Skeletal muscle satellite cell (primary cell): ENCODE data around the gene WASF2.
"Not testable (repeated sequence)": the region's sequence is repeated elsewhere in the genome, so short reads cannot be mapped to it uniquely, and the experiment has no call there.

ENCODE experiments used
- H3K27me3 ChIP-seq: 2 replicates; pipeline ENCODE4 v1.7.0; 2013; ENCODE audit warnings: low read length; ENCODE audit not compliant: control insufficient read depth, insufficient read depth
- H3K36me3 ChIP-seq: 2 replicates; pipeline ENCODE4 v1.7.0; 2013; ENCODE audit warnings: mild to moderate bottlenecking, control low read depth, low read length; ENCODE audit not compliant: insufficient read depth
- H3K4me1 ChIP-seq: 2 replicates; pipeline ENCODE4 v1.7.0; 2013; ENCODE audit warnings: low read length; ENCODE audit not compliant: control insufficient read depth, insufficient read depth
- H3K4me2 ChIP-seq: 2 replicates; pipeline ENCODE4 v1.7.0; 2013; ENCODE audit warnings: mild to moderate bottlenecking, low read length
- H3K4me3 ChIP-seq: 2 replicates; pipeline ENCODE4 v1.7.0; 2013; ENCODE audit warnings: low read length
- H3K9ac ChIP-seq: 2 replicates; pipeline ENCODE4 v1.7.0; 2013; ENCODE audit warnings: mild to moderate bottlenecking, low read depth, low read length, moderate library complexity
- H3K9me3 ChIP-seq: replicated peaks from 2 replicates; pipeline ENCODE4 v1.7.0; 2013; ENCODE audit warnings: mild to moderate bottlenecking, control low read depth, low read length

The WASF2 gene

DNA sequence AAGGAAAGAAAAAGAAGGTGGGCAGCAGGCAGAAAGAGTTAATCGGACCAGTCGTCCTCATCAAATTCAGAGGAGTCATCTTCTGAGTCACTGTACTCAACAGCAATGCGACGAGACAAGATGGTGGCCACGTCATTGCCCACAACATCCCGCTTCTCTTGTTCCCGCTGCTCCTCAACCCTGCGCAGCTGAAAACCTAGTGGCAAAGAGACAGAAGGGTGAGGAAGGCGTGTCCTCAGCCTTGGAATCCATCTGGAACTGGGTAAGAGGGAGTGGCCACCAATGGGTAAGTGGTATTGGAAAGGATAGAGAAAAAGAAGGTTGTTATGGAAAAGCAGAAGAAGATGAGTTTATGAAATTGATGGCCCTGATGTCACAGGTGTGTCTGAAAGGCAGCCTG, 81.8 kb downstream of the WASF2 start:
- H3K9me3 ChIP-seq: no peaks in the 10 kb centered on the region
- no peak overlapping the region for H3K9ac ChIP-seq
- peaks cover 45% of the 10 kb centered on the region for H3K4me1 ChIP-seq
- H3K27me3 ChIP-seq: no peaks in the 10 kb centered on the region
- H3K4me2 ChIP-seq: peak overlapping the region; percentile 12
- H3K4me3 ChIP-seq: no peak overlapping the region
- peaks cover 59% of the 10 kb centered on the region for H3K36me3 ChIP-seq

DNA sequence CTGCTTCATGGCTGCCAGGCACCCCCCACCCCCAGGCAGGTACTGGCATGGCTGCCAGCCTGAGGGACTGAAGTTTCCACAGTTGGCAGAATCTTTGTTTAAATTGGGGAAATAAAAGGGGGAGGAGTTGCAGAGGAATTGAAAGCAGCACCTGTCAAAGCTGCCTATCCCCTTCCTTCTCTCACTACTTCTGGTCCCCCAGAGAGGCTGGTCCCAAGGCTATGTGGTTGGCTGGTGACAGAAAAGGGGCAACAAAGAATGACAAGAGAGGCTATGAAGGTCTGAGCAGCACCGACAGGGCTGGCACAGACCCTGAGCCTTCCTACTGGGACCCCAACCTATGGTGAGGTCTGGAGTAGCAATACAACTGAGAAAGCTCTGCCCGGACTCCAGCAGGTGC, 83.2 kb downstream of the WASF2 start:
- Histone ChIP-seq H3K4me1 (peaks cover 56% of the 10 kb centered on the region), H3K36me3 (peaks cover 45% of the 10 kb centered on the region)

DNA sequence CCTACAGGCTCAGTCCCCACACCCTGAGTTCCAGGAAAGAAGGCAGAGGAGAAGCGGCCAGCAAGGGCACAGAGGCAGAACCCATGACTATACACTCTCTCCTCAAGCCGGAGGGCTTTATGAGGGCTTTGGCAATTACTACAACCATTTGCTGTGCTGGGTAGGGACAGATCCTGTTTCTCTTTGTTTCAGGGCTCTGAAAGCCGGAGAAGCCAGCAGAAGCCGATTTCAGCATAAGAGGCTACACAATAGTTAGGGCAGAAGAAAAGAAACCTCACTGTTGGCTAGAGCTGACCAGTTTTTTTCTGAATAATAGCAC, 83.6 kb downstream of the WASF2 start:
- Histone ChIP-seq H3K9me3 (no peaks in the 10 kb centered on the region), H3K4me2 (no peak overlapping the region), H3K36me3 (peaks cover 43% of the 10 kb centered on the region), H3K9ac (peak overlapping the region; percentile 67), H3K4me3 (no peak overlapping the region), H3K27me3 (no peaks in the 10 kb centered on the region), H3K4me1 (peaks cover 56% of the 10 kb centered on the region)

More for the DNA sequence above, 83.2 kb downstream of the WASF2 start:
- H3K9me3 ChIP-seq, H3K4me2 ChIP-seq, H3K9ac ChIP-seq, H3K27me3 ChIP-seq, H3K4me3 ChIP-seq: not testable (repeated sequence)

DNA sequence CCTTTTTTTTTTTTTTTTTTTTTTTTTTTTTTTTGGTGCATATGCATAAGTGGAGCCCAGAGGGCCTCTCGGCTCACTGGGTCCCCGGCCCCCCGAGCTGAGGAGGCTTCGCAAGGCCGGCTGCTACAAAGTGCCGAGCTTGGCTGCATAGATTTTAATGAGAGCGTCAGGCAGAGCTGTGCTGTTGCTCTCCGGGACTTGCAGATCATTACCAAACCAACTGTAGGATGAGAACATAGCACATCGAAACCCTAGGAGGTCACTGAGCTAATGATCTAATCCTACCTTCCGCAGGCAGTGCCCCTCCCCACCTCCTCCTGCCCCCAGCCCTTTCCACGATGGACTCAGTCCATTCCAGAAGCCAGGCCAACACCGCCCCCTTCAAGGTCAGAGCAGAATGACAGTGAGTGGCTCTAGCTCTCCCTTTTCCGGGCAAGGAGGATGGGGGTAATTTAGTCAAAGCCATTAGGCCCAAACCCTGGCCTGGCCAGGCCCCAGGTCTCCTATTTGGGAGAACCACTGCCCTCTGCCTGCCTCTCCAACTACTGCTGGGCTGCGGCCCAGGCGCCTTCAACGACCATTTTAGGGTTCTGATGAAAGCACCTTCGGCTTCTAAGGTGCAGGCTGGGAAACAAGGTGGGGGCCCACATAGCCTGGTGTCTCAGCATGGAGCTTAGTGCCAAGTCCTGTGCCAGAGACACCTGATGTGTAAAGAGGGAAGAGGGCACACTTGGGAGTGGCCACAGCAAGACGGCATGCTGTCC, 84.2 kb downstream of the WASF2 start:
- not testable (repeated sequence) for H3K4me3 ChIP-seq, H3K9me3 ChIP-seq, H3K27me3 ChIP-seq
- Histone ChIP-seq H3K4me1 (peaks cover 56% of the 10 kb centered on the region), H3K36me3 (peaks cover 37% of the 10 kb centered on the region), H3K4me2 (peak overlapping the region; percentile 7), H3K9ac (peak overlapping the region; percentile 67)

DNA sequence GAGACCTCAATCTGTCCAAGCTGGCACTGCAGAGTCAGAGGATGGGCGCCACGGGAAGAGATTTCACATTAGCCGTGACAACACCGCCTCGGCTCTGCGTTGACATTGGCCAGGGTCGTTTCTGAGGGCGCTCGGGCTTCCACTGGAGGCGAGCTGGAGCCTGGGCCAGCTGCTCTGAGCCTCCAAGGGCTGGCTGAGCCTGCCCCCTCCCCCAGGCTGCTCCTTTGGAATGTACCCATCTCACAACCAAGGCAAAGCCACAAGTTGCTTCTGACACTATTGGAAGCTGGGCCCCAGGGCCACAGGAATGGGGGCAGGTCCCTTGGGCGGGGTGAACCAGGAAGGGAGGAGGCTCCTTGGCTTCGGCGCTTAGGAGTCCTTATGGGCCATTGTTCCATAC, 84.9 kb downstream of the WASF2 start:
- peak overlapping the region; percentile 67 for H3K9ac ChIP-seq
- H3K4me1 ChIP-seq: peaks cover 56% of the 10 kb centered on the region
- H3K4me2 ChIP-seq: peak overlapping the region; percentile 7
- no peaks in the 10 kb centered on the region for H3K9me3 ChIP-seq
- peaks cover 30% of the 10 kb centered on the region for H3K36me3 ChIP-seq
- no peaks in the 10 kb centered on the region for H3K27me3 ChIP-seq
- H3K4me3 ChIP-seq: no peak overlapping the region

DNA sequence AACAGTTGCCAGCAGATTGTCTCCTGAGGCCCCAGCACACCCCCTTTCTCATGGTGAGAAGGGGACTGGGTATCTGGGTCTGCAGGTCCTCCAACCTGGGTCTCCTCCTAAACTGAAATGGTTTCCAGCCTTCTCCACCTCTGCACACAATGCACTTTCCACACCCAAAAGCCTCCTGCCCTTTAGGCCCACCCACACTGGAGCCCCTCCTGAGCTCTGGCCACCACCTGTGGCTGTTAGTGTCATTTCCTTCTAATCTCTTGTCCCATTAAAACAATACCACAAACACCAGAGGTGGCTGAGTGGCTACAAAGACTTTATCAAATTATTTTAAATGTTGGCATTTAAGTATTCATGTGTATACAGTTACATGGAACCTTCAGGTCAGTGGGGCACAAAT, 86.0 kb downstream of the WASF2 start:
- Histone ChIP-seq H3K9me3 (no peaks in the 10 kb centered on the region), H3K9ac (peak overlapping the region; percentile 67), H3K36me3 (peaks cover 25% of the 10 kb centered on the region), H3K4me3 (peak overlapping the region; percentile 5), H3K4me1 (peaks cover 56% of the 10 kb centered on the region), H3K27me3 (no peaks in the 10 kb centered on the region), H3K4me2 (peak overlapping the region; percentile 61)

DNA sequence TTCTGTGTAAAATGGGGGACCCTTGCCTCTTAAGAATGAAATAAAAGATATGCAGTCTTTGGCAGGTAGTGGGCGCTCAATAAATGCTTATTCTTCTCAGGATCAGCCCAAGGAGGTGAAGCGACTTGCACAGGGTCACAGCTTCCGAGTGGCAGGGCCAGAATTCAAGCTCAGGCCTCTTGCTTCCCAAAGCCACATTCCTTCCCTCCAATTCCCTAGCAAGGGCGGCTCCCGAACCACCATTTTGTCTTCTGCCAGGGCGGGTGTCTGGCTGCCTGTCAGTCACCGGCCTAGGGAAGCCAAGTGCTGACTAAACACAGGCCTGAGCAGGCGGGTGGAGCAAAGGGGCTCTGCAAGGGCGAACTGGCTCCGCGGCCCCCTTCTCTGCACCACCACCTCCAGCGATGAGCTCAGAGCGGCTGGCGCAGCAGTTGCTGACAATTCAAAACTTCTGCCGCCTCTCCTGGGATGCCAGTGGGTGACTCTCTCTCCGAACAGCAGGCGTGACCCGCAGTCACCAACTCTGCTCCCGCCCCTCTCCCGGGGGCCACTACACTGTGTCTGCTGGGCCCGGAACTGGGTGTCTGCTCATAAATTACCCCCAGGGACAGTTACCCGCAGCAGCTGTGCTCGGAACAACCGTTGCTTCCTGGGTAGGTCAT, 86.8 kb downstream of the WASF2 start:
- H3K9ac ChIP-seq: peak overlapping the region; percentile 67
- peak overlapping the region; percentile 5 for H3K4me3 ChIP-seq
- H3K36me3 ChIP-seq: peaks cover 18% of the 10 kb centered on the region
- peak overlapping the region; percentile 61 for H3K4me2 ChIP-seq
- H3K4me1 ChIP-seq: peaks cover 52% of the 10 kb centered on the region
- H3K9me3 ChIP-seq: no peaks in the 10 kb centered on the region
- no peaks in the 10 kb centered on the region for H3K27me3 ChIP-seq

DNA sequence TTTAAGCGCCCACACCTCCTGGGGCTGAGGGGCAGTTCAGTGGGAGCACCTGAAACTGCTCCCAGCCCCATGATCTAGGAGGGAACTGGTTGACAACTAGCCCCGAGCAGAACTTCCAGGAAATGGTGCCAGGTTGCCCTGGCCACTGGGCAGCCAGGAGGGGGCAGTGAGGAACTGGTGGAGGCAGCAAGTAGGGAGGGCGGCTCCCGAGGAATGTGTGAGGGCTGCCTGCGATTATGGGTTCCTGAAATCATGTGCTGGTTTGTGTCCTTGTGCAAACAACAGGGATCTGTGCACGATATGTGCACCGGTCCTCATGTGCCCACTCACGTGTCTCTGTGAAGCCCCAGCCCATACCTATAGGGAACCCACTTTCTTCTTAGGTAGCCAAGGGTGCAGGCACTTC, 87.6 kb downstream of the WASF2 start:
- Histone ChIP-seq H3K36me3 (peaks cover 9% of the 10 kb centered on the region), H3K27me3 (no peaks in the 10 kb centered on the region), H3K4me1 (peaks cover 48% of the 10 kb centered on the region), H3K9me3 (no peaks in the 10 kb centered on the region), H3K9ac (peak overlapping the region; percentile 67), H3K4me2 (no peak overlapping the region), H3K4me3 (no peak overlapping the region)

DNA sequence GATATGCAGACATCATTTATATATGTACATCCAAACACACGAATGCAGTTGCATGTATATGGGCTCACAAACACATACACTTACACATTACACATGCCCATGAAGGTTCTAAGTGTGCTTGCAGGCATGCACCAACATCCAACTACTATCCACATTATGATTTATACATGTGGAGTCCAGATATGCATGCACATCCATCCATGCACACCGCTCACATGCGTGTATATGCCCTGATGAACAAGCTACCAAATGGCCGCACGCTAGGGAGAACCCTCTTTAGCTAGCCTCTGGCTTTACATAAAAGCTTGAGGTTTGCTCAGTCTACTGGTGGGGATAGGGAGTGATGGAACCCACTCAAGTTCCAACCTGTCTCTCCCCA, 89.0 kb downstream of the WASF2 start:
- H3K4me1 ChIP-seq: peaks cover 39% of the 10 kb centered on the region
- no peaks in the 10 kb centered on the region for H3K27me3 ChIP-seq
- no peak overlapping the region for H3K9ac ChIP-seq
- H3K4me2 ChIP-seq: no peak overlapping the region
- peaks cover 3% of the 10 kb centered on the region for H3K36me3 ChIP-seq
- no peak overlapping the region for H3K4me3 ChIP-seq
- H3K9me3 ChIP-seq: no peaks in the 10 kb centered on the region

DNA sequence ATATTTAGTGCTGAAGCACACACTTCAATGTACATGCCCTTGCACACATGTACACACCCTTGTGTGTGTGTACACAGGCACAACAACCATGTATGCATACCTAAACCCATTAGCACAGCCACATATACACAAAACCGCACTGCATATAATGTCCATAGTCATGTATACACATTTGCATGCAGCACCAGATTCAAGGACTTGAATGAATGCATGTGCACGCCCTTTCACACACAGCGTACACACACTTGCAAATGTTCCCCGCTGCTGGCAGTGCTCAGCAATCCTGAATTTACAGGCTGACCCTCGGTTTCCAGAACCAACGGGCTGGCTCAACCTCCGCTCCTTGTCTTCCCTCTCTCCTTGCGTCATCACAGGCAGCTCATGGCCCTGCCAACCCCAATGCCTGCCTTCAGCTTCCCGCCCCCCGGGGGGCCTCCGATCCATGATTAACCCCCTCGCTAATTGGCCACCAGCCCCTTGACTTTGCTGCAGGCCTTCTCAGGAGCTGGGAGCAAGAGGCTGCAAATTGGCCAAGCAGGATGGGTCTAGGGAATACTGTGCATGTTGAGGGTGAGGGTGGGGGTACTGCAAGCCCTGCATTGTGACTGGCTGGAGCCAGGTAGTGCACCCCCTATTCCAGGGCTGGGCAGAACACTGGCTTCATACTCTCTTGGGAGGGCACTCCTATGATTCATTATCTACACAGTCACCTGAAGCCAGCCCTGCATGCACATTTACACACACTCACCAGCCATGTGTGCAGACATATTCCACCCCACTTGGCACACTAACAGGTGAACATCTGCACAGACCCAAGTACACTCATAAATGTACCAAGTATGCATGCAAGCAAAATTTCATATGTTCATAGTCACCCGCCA, 89.6 kb downstream of the WASF2 start:
- Histone ChIP-seq H3K4me2 (no peak overlapping the region), H3K36me3 (peaks cover 3% of the 10 kb centered on the region), H3K4me1 (peaks cover 36% of the 10 kb centered on the region), H3K4me3 (no peak overlapping the region), H3K9me3 (no peaks in the 10 kb centered on the region), H3K27me3 (no peaks in the 10 kb centered on the region), H3K9ac (no peak overlapping the region)

DNA sequence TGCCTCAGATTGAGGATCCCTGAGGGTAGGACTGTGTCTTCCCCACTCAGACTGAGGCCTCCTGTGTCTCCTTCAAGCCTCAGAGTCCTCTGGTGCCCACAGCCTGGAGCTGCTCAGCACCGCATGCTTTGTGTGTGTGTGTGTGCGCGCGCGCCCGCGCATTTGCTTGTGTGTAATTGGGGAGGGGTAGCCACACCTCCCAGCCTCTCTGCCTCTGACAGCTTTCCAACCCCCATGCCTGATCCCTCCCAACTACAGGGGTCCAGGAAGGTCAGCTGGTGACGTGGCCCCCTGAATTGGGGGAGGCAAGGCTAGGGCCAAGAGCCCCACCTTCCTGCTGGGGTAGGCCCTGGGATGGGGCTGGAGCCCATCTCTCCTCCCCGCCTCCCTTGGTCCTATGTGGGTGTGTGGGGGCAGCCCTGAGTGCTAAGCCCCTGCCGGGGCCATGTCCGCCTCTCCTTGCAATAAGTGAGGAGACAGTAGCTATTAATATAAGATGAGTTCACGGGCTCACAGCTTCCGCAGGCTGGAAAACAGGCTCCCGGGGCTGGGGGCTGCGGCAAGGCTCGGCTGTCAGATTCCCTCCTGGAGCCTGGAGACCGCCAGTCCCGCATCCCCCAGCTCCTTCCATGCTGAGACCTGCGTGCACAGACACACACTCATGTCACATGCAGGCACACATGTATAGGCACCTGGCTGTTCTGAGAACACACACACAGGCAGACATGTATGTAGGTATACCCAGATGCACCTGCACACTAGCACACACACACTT, 90.5 kb downstream of the WASF2 start:
- Histone ChIP-seq H3K9me3 (no peaks in the 10 kb centered on the region), H3K36me3 (peaks cover 3% of the 10 kb centered on the region), H3K9ac (no peak overlapping the region), H3K4me3 (no peak overlapping the region), H3K4me2 (no peak overlapping the region), H3K27me3 (no peaks in the 10 kb centered on the region), H3K4me1 (peaks cover 36% of the 10 kb centered on the region)
